ENCODE measurements around the gene MRPS11.
"Not testable (repeated sequence)": the region's sequence is repeated elsewhere in the genome, so short reads cannot be mapped to it uniquely, and the experiment has no call there.

The MRPS11 gene

DNA sequence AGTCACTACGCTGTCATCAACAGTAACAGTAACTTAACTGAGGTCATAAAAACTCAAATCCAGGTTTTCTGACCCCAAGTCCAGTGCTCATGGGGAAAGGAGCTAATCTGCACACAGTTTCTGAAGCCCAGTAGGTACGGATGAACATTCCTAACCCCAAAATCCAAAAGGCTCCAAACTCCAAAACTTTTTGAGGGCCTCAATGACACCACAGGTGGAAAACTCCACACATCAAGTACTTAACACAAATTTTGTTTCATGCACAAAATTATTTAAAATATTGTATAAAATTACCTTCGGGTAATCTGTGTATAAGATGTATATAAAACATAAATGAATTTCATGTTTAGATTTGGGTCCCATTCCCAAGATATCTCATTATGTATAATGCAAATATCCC, 10.8 kb upstream of the MRPS11 start:
- FAIRE-seq, result no peak

DNA sequence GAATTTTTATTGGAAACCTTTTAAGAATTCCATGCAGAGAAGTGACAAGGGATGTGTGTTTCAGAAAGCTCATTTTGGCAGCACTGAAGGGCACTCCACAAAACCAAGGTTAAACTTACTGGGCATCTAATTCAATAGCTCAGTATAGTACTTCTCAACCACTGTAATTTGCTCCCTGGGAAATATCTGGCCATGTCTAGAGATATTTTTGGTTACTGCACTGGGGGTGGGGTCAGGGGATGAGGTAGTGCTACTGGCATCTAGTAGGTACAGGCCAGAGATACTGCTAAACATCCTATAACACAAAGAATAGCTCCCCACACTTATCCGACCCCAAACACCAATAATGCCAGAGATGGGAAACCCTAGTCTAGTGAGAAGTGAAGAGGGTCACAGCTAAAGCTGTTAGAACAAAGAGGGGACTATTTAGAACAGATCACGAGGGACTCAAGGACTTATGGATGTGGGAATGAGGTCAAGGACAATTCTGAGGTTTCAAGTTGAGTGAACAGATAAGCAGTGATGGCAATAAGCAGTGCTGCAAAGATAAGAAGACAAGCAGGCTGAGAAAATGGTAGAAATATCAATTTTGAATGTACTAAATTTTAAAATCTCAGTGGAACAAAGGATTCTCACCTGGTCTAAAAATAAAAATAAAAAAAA, 3.5 kb upstream of the MRPS11 start:
- FAIRE-seq, result no peak

DNA sequence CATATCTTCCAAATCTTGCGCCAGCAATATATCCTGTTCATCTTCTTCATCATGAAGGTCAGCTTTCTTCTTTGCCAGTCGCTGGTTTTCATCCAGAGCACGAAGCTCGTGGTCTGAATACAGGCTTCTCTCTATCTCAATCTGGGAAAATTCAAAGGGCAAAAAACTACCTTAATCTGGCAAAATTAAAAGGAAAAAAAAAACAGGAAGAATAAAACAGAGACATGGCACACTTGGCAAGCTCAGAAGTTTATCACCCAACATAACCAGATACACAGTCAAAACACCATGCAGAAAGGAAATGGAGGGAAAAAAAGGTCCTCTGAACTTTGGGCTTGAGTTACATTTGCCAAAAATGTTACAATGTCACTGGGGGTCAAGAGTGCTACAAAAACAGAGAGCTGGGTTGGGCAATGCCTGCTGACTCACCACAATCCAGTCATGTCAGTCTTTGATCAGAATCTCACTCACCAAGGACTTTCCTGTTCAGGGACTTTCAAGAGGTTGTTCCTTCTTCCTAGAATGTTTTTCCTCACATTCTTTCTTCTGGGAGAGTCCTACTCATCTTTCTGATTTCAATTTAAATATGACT, 1.8 kb upstream of the MRPS11 start:
- no peak for FAIRE-seq

DNA sequence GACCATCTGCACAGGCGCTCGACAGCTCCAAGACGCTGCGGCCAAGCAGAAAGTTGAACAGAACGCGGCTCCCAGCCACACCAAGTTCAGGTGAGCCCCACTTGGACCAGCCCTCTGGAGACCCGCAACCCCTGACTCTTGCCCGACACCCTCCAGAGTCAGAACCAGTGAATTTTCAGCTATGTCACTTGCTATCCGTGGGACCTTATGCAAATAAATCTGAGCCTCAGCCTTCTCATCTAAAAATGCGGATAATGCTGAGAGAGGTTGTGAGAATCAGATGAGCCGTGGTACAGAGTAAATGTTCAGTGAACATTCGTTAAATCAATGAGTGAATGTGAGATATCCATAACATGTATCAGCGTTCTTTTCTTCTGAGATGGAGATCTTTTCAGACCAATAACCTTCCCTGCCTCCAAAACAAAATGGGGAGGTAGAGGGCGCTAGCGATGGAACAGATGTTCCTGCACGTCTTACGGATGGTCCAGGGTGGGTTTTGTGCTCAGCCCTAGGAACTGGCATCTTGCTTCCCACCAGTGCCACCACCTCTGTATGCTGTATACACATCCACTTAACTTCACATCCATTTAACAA, 524 bp downstream of the MRPS11 start:
- no peak for FAIRE-seq

DNA sequence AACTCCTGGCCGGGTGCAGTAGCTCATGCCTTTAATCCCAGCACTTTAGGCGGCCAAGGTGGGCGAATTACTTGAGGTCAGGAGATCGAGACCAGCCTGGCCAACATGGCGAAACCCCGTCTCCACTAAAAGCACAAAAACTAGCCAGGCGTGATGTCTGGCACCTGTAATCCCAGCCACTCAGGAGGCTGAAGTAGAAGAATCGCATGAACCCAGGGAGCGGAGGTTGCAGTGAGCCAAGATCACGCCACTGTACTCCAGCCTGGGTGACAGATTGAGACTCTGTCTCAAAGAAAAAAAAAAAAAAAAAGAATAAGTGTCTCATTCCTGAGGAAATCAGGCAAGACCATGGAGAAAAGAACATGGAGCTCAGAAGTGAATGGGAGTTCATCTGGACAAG, 1.2 kb downstream of the MRPS11 start:
- FAIRE-seq, result not testable (repeated sequence)

DNA sequence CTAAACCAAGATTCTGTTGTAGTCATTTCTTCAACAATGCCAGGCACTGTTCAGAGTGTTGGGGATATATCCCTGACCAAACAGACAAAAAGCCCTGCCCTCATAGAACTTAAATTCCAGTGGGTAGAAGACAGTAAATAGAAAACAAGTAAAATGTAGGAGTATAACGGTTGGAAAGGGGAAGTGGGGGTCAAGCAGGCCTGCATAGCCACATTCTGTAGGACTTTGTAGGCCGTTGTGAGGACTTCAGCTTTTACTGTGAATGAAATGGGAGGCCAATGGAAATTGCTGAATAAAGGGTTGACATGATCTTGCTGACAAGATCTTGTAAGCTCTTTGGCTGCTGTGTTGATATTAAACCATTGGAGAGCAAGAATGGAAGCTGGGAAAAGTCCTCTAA, 1.8 kb downstream of the MRPS11 start:
- no peak for FAIRE-seq

DNA sequence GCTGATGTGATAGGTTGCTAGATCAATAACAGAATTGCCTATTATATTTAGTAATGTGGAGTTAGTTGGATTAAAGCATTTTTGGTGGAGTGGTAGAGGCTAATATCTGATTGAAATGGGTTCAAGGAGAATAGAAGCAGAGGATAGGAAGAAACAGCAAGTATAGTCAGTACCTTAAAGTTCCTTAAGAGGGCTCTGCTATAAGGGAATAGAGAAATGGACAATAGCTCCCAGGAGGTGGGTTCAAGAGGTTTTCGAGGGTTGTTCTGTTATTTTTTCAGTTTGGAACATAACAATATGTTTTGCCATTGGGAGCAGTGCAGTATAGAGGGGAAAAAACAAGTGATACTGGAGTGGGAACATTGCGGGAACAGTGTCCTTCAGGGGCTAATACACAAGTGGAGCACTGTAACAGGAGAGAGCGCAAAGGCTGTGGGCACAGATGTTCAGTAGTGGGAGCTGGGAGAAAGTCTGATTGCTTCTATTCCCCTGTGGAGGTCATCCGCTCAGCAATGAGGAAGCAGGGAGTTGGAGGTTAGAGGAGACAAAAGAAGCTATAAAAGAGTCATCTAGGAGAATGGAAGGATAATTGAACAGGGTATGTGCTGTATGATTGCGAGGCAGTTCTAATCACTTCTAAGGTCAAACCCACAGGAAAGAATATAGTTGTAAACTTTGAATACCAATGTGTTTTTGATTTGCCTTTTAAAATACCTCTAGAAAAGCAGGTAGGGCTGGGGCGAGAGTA, 3.3 kb downstream of the MRPS11 start:
- FAIRE-seq, result no peak

DNA sequence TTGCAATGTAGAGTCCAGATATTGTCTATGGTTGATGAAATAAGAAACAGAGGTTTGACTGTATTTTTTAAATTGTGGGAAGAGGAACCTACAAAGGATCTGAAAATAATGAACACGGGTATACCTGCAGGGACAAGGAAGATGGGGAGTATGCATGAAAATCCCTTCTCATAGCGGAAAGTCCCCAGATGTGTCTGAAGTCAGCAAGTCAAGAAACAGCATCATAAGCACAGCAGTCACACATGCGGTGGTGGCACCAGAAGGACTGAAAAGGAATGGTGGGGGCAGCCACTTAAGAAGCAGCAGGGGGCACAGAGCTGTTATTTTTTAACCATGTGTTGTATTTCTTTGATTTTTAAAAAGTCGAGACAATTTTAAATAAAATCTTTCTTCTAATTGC, 4.7 kb downstream of the MRPS11 start:
- FAIRE-seq, result no peak

DNA sequence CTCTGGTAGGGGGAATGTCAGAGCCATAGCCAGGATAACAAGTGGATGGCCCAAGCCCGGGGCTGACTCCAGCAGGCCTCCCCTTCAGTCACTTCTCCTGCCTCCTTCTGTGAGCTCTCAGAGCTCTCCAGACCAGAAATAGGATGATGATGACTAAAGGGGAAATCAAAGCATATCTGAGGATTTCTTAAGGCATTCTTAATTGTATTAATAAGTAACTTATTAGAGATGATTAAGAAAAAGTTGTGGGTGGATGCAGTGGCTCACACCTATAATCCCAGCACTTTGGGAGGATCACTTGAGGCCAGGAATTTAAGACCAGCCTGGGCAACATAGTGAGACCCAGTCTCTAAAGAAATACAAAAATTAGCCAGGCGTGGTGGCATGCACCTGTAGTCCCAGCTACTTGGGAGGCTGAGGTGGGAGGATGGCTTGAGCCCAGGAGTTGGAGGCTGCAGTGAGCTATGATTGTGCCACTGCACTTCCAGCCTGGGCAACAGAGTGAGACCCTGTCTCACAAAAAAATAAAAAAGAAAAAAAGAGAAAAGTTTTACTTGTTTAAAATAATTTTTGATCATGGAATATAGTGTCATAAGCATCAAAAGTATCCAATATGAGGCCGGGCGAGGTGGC, 6.3 kb downstream of the MRPS11 start:
- not testable (repeated sequence) for FAIRE-seq

DNA sequence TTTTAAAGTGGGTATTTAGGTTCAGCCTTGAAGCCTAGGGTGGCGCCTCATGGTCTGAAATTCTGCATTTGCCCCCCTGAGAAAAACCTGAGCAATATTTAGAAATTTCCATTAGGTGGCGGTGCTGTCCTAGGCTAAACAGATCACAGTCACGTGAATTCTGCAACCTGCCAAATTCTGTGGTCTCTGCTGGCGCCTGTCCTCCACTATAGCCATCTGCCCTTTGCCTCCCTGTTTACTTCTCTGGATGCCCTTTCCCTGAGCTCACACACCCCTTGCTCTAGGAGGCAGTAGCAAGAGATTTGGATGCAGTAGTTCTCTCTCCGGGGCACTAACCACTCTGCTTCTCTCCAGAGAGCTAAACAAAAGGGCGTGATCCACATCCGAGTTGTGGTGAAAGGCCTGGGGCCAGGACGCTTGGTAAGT, 9.1 kb downstream of the MRPS11 start:
- FAIRE-seq, result no peak

DNA sequence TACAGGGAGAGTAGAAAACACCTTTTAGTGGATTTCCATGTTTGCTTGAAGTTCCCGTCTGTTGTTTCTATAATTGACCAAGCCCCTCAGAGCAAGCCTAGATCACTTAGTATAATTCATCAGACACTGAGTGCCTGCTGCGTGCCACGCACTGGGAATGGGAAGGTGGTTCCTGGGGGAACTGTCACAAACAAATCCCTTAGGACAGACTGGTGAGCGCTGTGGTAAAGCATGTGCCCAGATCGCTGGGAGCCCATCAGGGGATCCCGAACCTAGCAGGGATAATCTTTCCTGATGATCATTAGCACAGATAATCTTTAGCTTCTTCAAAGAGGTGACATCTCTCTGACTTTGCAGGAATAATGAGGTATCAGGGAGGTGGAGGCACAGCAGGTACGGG, 9.6 kb downstream of the MRPS11 start:
- FAIRE-seq, result no peak

DNA sequence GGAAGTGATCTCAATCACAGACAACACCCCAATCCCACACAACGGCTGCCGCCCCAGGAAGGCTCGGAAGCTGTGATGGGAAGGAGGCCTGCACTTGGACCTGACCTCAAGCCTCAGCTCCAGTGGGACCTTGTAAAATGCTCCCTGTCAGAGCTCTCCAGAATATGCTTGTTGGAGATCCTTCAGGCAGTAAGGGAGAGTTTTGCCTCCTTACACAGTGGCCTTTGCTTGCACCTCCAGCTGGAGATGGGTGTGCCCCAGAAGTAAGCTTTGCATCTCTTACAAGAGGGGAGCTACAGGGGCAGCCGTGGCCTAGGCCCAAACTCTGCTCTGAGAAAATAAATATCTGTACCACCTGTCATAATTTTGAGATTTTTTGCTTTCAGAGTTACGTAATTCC, 10.4 kb downstream of the MRPS11 start:
- no peak for FAIRE-seq

DNA sequence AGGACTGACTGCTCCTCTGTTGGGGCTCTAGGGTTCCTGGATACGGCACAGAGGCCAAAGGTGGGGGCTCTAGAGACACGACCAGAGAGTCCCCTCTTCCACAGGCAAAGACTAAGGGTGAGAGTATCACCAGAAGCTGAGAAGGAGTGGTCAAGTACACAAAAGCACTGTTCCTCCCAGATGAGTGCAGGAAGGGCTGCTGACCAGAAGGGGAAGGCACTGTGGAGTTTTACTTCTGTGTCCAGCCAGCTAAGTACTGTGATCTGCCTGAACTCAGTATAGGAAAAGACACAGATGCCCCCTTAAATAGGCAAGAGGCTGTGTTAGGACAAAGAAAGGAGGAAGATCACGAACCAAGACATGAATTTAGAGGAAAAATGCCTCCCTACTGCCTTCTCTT, 11.7 kb downstream of the MRPS11 start:
- no peak for FAIRE-seq

DNA sequence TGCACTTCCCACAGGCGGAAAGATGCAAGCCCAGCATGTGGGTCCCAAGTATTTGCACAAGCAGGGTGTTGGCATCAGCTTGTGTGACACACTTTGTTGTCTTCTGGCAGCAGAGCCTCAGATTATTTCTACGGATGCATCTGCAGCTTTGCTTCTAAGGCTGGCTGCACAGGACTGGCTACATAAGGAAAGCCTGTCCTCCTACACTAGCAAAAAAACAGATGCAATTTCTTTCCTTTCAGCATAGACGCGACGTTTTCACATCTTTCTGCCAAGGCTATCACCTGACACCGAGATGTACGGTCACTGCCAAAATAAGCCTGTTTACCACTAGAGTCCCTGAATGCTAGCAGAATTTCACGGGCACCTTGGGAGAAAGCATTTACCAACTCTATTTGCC, 13.5 kb downstream of the MRPS11 start:
- no peak for FAIRE-seq

DNA sequence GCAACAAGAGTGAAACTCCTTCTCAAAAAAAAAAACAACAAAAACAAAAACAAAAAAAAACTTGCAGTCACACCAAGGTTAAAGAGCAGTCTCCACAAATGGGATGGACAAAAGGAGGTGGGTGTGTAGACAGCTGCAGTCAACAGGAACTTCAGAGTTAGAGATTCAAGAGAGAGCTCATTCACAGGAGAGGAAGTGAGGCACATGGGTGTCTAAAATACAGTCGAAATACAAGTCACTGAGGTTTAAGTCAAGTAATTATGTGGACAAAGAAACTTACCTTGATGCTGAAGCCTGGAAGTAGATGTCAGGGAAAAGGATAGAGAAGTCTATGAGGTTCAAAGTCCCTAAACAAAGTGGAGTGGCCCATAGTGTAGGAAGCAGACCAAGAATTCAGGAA, 14.8 kb downstream of the MRPS11 start:
- no peak for FAIRE-seq

DNA sequence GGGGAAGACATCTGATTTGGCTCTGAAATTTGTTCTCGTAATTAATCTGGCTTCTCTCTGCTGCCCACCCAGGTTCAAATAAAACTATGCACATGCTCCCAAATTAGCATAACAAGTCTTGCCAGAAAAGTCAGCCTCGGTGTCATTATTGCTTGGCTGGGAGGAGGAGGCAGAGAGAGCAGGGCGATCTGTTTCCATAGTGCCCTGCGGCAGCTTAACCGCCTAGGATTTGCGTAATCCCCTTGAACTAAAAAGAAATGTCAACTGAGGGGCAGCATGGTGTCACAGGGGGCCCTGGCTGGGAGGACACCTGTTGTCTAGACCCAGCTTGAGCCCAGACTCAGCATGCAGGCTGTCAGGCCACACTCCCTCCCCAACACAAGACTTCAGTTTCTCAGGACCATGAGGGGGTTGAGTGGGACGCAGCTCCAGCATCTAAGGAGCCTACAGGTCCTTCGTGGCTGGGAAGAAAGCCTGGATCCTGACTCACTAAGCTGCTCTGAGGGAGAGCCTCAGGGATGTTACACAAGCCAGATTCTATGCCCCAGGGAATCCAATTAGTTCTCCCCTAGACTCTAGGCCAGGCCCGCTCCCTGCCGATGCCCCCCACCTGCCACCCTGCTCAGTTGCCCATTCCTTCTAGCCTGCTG, 17.3 kb downstream of the MRPS11 start:
- no peak for FAIRE-seq

DNA sequence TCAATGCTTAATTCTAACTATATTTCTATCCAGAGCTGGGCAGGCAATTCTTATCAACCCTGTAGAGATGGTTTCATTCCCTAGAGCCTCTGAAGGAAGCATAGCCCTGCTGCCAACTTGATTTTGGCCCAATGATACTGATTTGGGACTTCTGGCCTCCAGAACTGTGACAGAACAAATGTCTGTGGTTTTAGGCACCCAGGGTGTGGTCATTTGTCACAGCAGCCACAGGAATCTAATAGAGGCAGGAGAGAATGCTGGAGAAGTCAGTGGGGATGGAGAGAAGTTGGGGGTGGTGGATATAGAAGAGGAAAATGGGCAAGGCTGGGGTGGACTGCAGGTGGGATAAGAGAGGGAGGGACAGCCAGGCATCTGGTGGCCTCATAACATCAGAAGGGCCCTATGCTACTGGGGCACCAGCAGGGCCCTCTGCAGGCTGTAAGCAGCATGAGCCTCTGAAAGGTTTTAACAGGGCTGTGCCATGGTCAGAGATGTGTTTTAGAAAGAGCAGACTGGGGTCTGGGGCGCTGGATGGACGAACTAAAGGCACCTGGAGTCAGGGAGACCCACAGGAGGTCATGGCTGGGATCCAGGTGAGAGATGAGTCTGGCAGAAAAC, 19.8 kb downstream of the MRPS11 start:
- FAIRE-seq, result no peak

DNA sequence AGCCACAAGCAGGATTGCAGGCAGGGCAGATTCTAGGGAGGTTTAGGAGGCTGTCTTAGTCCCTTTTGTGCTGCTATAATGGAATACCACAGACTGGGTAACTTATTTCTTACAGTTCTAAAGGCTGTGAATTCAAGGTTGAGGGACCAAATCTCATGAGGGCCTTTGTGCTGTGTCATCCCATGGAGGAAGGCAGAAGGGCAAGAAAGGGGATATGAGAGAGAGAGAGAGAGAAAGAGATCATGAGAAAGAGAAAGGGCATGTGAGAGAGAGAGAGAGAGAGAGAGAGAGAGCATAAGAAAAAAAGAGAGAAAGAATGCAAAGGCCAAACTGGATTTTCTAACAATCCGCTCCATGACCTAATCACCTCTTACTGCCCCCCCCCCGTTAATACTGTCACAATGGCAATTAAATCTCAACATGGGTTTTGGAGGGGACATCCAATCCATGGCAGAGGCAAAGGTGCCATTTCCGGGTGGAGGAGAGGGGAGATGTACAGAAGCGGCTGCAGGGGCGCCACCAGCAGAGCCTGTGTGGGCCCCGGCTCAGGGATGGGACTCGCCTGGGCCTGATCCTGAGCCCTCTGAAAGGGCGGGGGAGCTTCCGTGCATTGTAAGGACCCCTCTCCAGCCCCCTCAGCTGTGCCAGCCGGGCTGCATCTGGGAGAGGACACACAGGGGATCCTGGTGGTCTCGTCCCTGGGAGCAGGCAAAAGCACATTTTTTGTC, 20.5 kb downstream of the MRPS11 start:
- no peak for FAIRE-seq

DNA sequence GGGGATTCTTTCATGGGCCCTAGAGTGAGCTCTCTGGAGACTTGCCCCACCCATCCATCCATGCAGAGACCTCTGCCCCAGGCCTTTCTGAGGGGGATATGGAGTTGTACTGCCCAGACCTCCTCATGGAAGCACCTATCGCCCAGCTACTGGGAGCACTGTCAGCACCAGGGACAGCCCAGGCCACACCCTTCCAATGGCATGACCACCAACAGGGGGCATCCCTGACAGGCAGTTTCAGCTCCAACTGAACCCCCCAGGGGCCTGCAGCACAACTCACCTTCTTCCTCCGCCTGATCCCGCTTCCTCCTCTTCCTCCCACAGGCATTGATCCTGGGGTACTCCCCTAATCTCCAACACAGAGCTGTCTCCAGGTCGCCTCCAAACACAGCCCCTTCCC, 21.8 kb downstream of the MRPS11 start:
- no peak for FAIRE-seq

DNA sequence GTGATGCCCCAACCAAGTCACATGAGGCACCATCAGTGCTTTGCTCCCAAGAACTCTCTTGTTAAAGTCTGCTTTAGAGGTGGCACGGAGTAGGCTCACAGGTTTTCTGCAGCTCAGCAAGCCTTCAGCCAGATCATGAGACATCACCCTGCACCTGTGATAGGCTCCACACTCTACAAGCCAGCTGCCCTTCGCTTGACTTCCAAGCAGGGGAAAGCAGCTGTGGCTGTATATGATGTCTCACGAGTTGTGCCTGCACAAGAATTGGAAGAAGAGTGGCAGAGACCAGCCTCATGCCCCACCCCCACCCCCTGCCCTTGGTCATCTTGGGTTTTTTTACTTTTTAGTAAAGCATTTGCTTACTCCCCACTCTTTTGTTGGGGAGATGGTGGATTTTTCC, 22.5 kb downstream of the MRPS11 start:
- no peak for FAIRE-seq

DNA sequence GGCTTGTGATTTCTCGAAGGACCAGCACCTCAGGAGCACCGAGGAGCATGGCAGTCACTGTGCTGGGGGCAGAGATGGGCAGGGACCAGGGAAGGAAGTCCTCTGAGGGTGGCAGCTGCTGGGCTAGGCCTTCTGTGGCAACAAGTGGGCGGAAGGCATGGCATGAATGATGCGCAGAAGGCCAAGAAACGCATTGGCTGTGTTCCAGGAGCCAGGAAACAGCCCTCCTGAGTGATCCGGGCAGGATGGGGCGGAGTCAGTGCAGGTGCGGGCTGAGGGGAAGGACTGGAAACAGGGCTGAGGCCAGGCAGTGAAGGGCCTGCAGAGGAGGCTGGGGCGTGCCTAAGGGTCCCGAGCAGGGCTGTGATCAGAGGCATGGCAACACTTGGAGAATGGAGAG, 23.6 kb downstream of the MRPS11 start:
- no peak for FAIRE-seq

DNA sequence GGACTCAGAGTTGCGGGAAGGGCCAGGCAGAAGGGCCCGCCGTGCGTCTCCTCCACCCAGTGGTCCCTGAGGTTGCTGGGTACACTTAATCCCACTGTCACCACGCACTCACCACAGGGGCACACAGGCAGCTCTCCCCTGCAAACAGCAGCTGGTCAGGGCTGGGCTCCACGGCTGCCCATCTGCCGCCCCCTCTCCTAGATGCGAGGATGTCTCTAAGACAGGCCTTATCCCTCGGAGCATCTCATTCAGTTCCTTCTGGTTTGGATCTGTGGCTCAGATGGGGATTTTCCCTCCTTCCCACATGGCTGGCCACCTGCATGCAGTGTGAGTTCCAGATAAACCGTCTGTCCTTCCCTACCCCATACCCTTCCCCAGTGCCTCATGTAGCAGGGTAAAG, 26.3 kb downstream of the MRPS11 start:
- no peak for FAIRE-seq
